OCI-LY3 (cell line): Measurements from ENCODE around the gene EPHA1.

Experiments
- CTCF ChIP-seq: fragments of 200-600, 300-600 bp; sonication (generic); IDR thresholded peaks from 2 replicates; pipeline ENCODE4 v1.5.1; 2014; ENCODE audit warnings: antibody characterized with exemption, low read length, low read depth
- EZH2phosphoT487 ChIP-seq: fragments of 200-600 bp; shearing (Covaris generic); IDR thresholded peaks from 2 replicates; pipeline ENCODE4 v1.6.1; 2018; ENCODE audit warnings: antibody characterized with exemption, mixed run types, low read depth

DNA sequence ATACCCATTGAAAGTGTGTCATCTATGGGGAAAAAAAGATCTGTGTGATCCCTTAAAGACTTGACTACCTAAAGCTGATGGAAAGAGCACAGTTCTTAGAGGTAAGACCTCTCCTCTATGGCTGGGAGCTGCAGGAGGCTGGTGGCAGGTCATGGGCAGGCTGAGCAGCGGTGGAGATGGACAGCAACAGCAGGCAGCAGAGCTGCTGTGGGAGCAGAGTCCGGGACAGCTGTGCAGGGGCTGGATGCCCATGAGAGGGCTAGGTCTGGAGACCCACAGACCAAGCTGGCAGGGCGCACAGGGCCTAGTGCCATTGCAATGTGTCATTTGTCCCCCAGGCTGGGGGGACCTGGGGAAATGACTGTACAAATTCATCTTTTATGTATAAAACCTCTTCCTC lies 13.4 kb upstream of the EPHA1 start:
- no peak for TF ChIP-seq CTCF
- no peak for TF ChIP-seq EZH2phosphoT487
